K562 (cell line): ENCODE data around the gene SUSD3. TPM values are rescaled to one million over a fixed set of nuclear protein-coding genes. Genes with fewer than 3 reads are reported as not detected.

ENCODE experiments used
- CSDE1 ChIP-seq, 2 experiments: fragments of 450-650 bp; IDR thresholded peaks; 2 replicates each; pipeline ENCODE4 v1.6.1; 2016; ENCODE audit warnings: mild to moderate bottlenecking in 1 of 2
- FOXM1 ChIP-seq, 2 experiments: fragments of 450-650 bp in 1 of 2; sonication (generic) in 1 of 2; formaldehyde crosslinking in 1 of 2; IDR thresholded peaks; 2 replicates each; pipeline versions ENCODE4 v1.6.1 to v1.9.0; 2017 to 2022; ENCODE audit warnings: low read depth in 2 of 2, mild to moderate bottlenecking in 2 of 2, missing genetic modification reagents in 1 of 2, moderate library complexity in 1 of 2
- HDAC1 ChIP-seq, 2 experiments: fragments of 450-650 bp; IDR thresholded peaks; 2 replicates each; pipeline ENCODE4 v1.6.1; 2016 to 2017; ENCODE audit warnings: inconsistent platforms in 1 of 2, mild to moderate bottlenecking in 1 of 2, moderate library complexity in 1 of 2
- HOXB6 ChIP-seq: fragments of 250-450 bp; sonication (Bioruptor Pico); IDR thresholded peaks from 2 replicates; pipeline ENCODE4 v1.5.1; 2022; ENCODE audit warnings: mild to moderate bottlenecking, borderline replicate concordance
- MED1 ChIP-seq: sonication (generic); formaldehyde crosslinking; IDR thresholded peaks from 2 replicates; pipeline ENCODE4 v1.8.1; 2023; ENCODE audit warnings: missing genetic modification reagents, borderline replicate concordance
- PYGO2 ChIP-seq: fragments of 450-650 bp; IDR thresholded peaks from 2 replicates; pipeline ENCODE4 v1.6.1; 2016; ENCODE audit warnings: mild to moderate bottlenecking, missing genetic modification characterization, moderate library complexity, missing compliant biosample characterization
- SRSF7 ChIP-seq: fragments of 200-400 bp; formaldehyde crosslinking; optimal IDR thresholded peaks from 2 replicates; pipeline ENCODE3; 2017; ENCODE audit warnings: mild to moderate bottlenecking, low read depth, low read length
- TEAD1 ChIP-seq, 2 experiments: fragments of 450-650 bp in 1 of 2; sonication (generic) in 1 of 2; formaldehyde crosslinking; IDR thresholded peaks; 2 replicates each; pipeline versions ENCODE4 v1.4.0 to v1.8.0; 2020 to 2022; ENCODE audit warnings: mild to moderate bottlenecking in 2 of 2, missing genetic modification reagents in 1 of 2
- ZNF174 ChIP-seq: fragments of 250-450 bp; sonication (Bioruptor Pico); IDR thresholded peaks from 2 replicates; pipeline ENCODE4 v1.4.0; 2020; ENCODE audit warnings: mild to moderate bottlenecking
- ZNF347 ChIP-seq: fragments of 450-650 bp; formaldehyde crosslinking; IDR thresholded peaks from 2 replicates; pipeline ENCODE4 v1.4.0; 2020; ENCODE audit warnings: low read depth, mild to moderate bottlenecking, moderate library complexity
- polyA plus RNA-seq, 8 experiments: library from polyadenylated mRNA; depleted of rRNA in 4 of 8; stranded (reverse) in 5 of 8; unstranded in 3 of 8; fragments of >200 nt; fragmentation: Nextera tagmentation in 2 of 8; fragmentation: Illumina TruSeq in 1 of 8; extraction: Ambion mirVana in 2 of 8; extraction: Trizol in 1 of 8; gene quantifications; 2 replicates each; pipeline versions ENCODE4 v1.2.1 to v1.2.3, GENCODE V29; 2011 to 2014; ENCODE audit warnings: inconsistent platforms in 1 of 8, missing spikeins in 1 of 8
- total RNA-seq, 7 experiments: library from RNA; depleted of rRNA in 6 of 7; stranded (reverse); fragments of >200 nt in 6 of 7; fragmentation: Illumina TruSeq in 2 of 7; extraction: Trizol in 2 of 7; gene quantifications; 2 replicates each; pipeline versions ENCODE4 v1.2.1 to v1.2.3, GENCODE V29; 2011 to 2021; ENCODE audit warnings: low replicate concordance in 1 of 7
- TF ChIP-seq, protein P1 (sequence below), 2 experiments: fragments of 450-650 bp; IDR thresholded peaks; 2 replicates each; pipeline ENCODE4 v1.6.1; 2016; ENCODE audit warnings: mild to moderate bottlenecking in 2 of 2, borderline replicate concordance in 1 of 2, low read depth in 1 of 2, moderate library complexity in 1 of 2
- TF ChIP-seq, protein P2 (sequence below): fragments of 250-450 bp; sonication (Bioruptor Pico); IDR thresholded peaks from 2 replicates; pipeline ENCODE4 v1.5.0; 2022; ENCODE audit warnings: mild to moderate bottlenecking
- TF ChIP-seq, protein P3 (sequence below), 2 experiments: fragments of 200-800 bp in 1 of 2; sonication (Bioruptor generic) in 1 of 2; sonication (generic) in 1 of 2; formaldehyde crosslinking in 1 of 2; IDR thresholded peaks in 1 of 2; conservative IDR thresholded peaks in 1 of 2; 2 replicates each; pipeline versions ENCODE4 v1.5.0 to v1.6.1; 2016 to 2020; ENCODE audit warnings: missing compliant biosample characterization in 1 of 2, missing genetic modification characterization in 1 of 2, missing genetic modification reagents in 1 of 2

Gene SUSD3
- total and polyA plus RNA-seq, 9 of the 15 experiments (the other 6 are each of a cell fraction or from before 2014, with no cell fraction given) = 1.3 to 21.7 (median 11.4) TPM

GRCh38 chr9:93119953-93120845, 61.7 kb downstream of the SUSD3 start (continued):
- TF ChIP-seq MED1 (CRISPR knock-in tag) (no peak), CSDE1 (IDR thresholded peaks at IDR 0.05) (no peak), ZNF174 (CRISPR knock-in tag) (no peak), SRSF7 (no peak), ZNF347 (no peak), TEAD1 (CRISPR knock-in tag; IDR thresholded peaks at IDR 0.05) (no peak; a peak in 1 of 4 replicates), HDAC1 (IDR thresholded peaks at IDR 0.05) (peak in 1 of 2 experiments; percentile 35; a peak in 1 of 4 replicates), HOXB6 (CRISPR knock-in tag) (no peak), PYGO2 (tag) (no peak), FOXM1 (IDR thresholded peaks at IDR 0.05; ENCODE audit: low read depth) (no peak), FOXM1 (CRISPR knock-in tag; IDR thresholded peaks at IDR 0.05; ENCODE audit: low read depth) (no peak)
- TF ChIP-seq, protein P1, sequence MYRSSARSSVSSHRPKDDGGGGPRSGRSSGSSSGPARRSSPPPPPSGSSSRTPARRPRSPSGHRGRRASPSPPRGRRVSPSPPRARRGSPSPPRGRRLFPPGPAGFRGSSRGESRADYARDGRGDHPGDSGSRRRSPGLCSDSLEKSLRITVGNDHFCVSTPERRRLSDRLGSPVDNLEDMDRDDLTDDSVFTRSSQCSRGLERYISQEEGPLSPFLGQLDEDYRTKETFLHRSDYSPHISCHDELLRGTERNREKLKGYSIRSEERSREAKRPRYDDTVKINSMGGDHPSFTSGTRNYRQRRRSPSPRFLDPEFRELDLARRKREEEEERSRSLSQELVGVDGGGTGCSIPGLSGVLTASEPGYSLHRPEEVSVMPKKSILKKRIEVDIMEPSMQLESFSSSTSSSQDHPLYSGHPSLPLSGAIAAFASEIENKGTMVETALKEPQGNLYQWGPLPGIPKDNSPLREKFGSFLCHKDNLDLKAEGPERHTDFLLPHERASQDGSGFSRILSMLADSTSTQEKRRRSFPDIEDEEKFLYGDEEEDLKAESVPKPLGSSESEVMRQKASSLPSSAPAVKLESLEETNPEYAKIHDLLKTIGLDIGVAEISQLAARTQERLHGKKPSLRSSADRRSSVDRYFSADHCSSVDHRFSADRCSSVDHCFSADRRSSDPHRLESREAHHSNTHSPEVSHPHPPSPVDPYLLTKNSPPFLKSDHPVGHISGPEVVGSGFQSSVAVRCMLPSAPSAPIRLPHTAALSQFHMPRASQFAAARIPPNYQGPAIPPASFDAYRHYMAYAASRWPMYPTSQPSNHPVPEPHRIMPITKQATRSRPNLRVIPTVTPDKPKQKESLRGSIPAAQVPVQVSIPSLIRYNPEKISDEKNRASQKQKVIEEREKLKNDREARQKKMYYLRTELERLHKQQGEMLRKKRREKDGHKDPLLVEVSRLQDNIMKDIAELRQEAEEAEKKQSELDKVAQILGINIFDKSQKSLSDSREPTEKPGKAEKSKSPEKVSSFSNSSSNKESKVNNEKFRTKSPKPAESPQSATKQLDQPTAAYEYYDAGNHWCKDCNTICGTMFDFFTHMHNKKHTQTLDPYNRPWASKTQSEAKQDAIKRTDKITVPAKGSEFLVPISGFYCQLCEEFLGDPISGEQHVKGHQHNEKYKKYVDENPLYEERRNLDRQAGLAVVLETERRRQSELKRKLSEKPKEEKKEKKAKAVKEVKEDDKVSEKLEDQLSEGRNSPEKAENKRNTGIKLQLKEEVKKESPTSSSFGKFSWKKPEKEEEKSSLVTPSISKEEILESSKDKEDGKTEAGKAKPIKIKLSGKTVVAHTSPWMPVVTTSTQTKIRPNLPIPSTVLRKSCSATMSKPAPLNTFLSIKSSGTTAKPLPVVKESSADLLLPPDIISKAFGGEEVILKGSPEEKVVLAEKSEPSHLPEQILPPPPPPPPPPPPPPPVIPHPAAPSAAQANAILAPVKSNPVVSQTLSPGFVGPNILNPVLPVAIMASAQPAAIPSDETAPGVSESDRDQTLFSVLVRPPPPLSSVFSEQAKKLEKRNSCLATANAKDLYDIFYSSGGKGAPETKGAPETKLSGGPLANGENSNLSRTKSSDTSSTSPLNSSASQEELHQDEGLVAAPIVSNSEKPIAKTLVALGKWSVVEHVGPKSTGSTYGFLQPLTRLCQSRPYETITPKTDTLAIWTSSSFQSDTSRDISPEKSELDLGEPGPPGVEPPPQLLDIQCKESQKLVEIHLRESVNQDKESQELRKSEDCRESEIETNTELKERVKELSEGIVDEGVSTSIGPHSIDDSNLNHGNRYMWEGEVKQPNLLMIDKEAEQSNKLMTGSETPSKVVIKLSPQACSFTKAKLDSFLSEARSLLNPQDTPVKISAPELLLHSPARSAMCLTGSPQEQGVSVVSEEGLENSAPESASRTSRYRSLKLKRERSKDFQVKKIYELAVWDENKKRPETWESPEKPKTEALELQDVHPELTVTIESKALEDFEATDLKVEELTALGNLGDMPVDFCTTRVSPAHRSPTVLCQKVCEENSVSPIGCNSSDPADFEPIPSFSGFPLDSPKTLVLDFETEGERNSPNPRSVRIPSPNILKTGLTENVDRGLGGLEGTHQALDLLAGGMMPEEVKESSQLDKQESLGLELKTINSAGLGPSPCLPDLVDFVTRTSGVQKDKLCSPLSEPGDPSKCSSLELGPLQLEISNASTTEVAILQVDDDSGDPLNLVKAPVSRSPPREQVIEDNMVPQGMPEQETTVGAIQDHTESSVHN (IDR thresholded peaks at IDR 0.05; ENCODE audit: borderline replicate concordance in 1 of 2, low read depth in 1 of 2) = no peak
- TF ChIP-seq, protein P2, sequence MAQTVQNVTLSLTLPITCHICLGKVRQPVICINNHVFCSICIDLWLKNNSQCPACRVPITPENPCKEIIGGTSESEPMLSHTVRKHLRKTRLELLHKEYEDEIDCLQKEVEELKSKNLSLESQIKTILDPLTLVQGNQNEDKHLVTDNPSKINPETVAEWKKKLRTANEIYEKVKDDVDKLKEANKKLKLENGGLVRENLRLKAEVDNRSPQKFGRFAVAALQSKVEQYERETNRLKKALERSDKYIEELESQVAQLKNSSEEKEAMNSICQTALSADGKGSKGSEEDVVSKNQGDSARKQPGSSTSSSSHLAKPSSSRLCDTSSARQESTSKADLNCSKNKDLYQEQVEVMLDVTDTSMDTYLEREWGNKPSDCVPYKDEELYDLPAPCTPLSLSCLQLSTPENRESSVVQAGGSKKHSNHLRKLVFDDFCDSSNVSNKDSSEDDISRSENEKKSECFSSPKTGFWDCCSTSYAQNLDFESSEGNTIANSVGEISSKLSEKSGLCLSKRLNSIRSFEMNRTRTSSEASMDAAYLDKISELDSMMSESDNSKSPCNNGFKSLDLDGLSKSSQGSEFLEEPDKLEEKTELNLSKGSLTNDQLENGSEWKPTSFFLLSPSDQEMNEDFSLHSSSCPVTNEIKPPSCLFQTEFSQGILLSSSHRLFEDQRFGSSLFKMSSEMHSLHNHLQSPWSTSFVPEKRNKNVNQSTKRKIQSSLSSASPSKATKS (CRISPR knock-in tag) = no peak
- TF ChIP-seq, protein P3, sequence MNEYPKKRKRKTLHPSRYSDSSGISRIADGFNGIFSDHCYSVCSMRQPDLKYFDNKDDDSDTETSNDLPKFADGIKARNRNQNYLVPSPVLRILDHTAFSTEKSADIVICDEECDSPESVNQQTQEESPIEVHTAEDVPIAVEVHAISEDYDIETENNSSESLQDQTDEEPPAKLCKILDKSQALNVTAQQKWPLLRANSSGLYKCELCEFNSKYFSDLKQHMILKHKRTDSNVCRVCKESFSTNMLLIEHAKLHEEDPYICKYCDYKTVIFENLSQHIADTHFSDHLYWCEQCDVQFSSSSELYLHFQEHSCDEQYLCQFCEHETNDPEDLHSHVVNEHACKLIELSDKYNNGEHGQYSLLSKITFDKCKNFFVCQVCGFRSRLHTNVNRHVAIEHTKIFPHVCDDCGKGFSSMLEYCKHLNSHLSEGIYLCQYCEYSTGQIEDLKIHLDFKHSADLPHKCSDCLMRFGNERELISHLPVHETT (CRISPR knock-in tag; conservative IDR thresholded peaks at IDR 0.05 in 1 of 2, IDR thresholded peaks at IDR 0.05 in 1 of 2) = peak in 1 of 2 experiments; percentile 72; a peak in 2 of 4 replicates
